Inferior parietal cortex (tissue), 1 donor: ENCODE measurements around the gene LRRC46.
A peak's percentile ranks its signal among the peaks of the same experiment; 100 is the strongest.

Experiments used
- DNase-seq: peaks from one replicate; pipeline ENCODE4 v3.0.0-alpha.2; 2016; ENCODE audit errors: extremely low spot score

Gene LRRC46, protein sequence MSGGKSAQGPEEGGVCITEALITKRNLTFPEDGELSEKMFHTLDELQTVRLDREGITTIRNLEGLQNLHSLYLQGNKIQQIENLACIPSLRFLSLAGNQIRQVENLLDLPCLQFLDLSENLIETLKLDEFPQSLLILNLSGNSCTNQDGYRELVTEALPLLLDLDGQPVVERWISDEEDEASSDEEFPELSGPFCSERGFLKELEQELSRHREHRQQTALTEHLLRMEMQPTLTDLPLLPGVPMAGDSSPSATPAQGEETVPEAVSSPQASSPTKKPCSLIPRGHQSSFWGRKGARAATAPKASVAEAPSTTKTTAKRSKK

DNA sequence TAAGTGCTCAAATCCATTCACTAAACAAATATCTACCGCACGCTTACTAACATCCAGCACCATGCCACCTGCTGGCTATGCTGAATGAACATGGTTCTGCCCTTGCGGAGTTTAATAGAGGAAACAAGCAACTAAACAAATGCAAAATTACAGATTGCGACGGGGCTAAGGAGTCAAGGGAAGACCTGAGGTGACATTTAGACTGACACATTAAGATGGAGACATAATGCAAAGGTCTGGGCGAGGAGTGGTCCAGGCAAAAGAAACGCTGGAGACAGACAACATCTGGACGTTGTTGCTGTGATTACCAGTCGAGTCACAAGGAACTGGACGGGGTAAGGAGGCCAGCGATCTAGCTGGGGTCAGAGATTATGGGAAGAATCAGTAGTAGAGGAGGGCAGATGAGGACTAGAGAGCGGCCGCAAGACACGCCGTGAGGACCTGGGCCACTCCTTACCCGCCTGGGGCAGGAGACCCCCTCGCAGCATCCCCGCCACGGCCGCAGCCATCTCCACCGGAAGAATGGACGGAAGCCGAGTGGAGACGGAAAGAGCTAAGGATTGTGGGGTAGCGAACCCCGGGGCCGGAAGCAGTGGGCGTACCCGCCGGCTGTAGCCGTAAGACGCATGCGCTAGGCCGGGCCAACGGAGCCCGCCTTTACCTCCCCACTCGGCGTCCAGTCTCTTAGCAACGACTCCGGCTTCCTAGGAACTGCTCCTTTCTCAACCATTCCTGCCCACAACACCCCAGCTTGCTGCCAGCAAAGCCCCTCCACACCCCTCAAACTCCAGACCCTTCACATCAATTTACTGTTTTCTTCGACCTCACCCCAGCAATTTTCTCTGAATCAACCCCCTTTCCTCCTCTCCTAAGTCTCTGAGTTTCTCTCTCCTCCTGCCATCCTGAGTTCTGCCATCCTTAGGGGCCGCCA is at the start of gene LRRC46, which contains the start of gene MRPL10:
Gene LRRC46 (plus strand): TSS at position 668 of the 931 bp plus-strand sequence. CDS start 320 bp downstream, outside the sequence.
Gene MRPL10 (minus strand): TSS at position 539 of the 931 bp plus-strand sequence. CDS start 30 bp downstream, at position 509.
- peak; percentile 95 for DNase-seq

DNA sequence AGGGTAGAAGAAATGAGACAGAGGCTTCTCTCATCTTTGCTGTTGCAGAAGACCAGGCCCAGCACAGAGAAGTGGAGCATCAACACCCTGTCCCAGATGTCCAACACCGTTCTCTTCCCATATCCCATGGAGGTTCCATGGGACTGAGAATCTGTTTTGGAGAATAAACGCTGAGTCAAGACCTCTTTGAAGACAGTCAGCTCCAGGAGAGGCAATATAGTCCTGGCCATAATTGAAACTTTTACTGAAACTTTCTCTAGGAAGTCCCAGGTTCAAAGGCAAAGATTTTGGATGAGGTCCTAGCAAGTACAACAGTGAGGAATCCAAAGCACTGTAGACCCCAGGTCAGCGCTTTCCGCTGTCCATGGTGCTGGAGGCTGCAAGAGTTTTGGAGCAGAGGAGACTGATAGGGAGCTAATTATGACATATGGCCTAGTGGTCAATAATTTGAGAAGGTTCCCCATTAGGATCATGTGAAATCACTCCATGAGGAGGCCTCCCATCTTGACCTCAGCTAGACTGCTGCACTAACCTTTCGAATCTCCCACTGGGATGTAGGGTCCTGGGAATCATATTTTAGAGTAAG is 45.8 kb upstream of the LRRC46 start:
- DNase-seq, result no peak

DNA sequence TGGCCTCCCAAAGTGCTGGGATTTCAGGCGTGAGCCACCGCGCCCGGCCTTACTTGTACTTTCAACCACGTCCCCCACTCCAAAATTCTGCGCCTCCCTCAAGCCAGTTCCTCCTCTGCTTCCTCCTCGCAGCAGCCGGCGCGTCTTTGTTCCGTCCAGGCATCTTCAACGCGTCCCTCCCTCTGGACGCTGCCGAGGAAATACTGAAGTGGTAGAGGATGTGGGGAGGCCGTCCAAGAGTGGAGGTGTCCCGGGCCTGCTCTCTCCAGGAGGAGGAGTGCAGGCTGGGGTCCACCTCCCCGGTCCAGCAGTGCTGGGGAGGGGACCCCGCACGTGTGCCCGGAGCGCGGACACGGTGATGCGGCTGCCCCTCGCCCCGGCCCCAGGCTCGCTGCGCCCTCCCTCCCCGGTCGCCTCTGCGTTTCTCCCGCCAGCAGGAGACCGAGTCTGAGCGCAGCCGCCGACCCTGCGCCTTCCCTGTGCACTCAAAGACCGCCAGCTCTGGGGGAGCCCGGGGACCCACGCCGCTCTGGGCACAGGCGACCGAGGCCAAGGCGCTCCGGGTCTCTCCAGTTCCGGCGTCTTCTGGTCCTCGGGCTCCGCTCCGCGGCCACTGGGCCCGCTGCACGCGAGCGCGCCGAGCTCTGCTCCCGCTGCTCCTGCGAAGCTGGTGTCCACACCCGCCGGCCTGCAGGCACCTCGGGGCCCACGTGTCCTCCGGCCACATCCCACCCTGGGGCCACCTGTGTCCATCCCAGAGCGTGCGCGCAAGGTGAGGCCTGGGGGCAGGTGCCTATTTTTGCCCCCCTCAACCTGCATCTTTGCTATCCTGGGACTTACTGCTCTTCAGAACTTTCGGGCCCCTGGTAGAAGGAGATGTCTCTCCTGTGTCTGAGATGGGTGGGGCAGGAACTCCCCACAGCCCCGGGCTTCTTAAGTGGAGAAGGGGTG is 41.6 kb upstream of the LRRC46 start:
- DNase-seq, result peak; percentile 23

DNA sequence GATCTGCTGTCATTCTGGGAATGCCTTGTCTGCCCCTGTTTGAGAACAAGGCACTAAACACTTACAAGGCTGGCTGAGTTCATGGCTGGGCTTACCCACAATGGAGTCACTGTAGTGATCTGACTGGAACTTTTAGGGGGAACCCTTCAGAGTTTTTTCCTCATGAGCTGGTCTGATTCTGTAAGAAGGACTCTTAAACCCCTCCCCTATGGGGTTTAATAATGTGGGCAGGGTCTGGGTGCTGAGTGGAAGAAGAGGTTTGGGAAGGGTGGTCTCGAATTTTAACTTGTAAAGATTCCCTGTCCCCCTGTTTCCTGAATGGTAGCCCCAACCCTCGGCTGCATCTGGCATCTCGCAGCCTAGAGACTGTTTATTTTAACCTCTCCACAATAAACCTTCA is 40.4 kb upstream of the LRRC46 start:
- DNase-seq, result no peak

DNA sequence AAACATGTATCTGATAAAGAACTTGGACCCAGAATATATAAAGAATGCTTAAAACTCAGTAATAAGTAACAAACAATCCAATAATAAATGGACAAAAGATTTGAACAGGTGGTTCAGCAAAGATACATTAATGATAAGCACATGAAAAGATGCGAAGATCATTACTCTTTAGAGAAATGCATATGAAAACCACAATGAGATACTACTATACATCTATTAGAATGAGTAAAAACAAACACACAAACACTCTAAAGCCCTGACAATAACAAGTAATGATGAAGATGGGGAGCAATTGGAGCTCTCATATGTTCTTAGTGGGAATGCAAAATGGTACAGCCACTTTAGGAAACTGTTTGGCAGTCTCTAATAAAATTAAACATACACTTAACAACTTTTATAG is 39.0 kb upstream of the LRRC46 start:
- DNase-seq, result no peak

DNA sequence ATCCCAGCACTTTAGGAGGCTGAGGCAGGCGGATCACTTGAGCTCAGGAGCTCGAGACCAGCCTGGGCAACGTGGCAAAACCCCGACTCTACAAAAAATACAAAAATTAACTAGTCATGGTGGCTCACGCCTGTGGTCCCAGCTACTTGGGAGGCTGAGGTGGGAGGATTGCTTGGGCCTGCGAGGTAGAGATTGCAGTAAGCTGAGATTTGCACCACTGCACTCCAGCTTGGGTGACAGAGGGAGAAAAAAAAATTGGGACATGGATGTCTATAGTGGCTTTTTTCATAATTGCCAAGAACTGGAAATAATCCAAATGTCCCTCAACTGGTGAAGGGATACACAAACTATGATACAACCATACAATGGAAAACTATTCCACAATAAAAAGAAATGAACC is 38.5 kb upstream of the LRRC46 start:
- no peak for DNase-seq

DNA sequence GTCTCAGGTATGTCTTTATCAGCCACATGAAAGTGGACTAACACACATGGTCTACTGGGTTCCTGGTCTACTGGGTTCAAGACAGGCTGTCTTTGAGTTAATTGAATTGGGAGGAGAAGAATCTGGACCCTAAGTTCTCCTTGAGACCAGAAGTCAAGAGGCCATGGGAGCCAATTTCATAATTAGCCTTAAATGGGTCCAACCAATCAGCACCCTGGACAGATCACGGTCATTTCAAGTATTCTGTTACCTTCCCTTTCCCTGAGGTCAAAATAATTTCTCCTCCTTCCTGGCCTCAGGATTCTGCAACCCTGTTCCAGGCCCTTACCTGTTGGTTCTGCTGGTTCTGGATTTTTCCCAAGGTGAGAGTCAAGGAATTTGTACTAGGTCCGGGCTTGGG is 33.7 kb upstream of the LRRC46 start:
- DNase-seq, result no peak

DNA sequence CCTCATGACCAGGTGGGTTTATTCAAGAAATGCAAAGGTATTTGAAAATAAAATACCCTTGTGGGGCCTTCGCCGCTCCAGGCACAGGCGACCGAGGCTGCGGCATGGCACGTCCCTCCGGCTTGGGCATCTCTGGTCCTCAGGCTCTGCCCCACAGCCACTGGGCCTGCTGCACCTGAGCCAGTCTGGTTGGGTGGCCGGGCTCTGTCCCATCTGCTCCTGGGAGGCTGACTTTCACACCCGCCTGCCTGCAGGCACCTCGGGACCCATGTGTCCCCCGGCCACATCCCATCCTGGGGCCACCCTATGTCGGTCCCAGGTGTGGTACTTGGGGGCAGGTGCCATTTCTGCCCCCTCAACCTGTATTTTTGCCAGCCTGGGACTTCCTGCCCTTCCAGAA is 30.8 kb upstream of the LRRC46 start:
- no peak for DNase-seq

DNA sequence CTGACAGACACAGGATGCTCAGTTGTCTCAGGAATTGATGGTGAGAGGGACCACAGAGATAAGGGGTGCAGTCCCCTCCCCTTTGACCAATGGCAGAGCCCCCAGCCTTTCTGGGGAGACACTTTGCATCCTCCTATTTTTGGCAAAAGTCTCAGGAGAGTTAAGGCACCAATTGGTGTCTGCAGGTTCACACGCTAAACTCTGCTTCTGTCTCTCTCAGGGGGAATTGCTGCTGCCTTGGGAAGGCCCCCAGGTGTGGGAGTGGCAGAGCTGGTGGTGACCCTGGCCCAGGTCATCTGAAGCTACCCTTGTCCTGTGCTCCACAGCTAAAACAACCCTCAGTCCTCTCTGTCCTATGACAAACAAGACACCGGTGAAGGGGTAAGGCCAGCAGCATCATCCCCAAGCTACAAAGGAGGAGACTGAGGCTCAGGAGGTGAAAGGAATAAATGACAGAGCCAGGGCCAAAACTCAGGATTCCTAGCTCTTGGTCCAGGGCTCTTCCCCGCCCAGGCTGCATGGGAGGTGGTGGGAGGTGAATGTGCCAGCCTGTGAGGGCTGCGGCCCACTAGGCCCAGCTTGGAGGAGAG is 30.2 kb upstream of the LRRC46 start:
- no peak for DNase-seq

DNA sequence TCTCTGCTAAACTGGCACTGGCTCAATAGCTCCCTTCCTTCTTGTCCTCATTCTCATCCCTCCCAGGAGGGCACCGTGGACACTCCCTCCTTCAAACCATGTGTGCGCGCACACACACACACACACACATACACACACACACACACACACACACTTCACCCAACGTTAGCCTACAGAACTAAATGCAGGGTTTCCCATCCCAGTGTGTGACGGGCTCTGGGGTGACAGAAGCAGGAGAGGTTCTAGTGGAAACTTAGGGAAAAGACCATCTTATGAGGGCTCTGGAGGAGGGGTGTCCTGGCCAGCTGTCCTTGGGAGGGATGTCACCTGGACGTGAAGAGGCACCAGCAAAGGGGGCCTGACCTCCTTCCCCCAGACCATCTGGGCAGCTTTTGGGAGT is 29.6 kb upstream of the LRRC46 start:
- DNase-seq, result no peak

DNA sequence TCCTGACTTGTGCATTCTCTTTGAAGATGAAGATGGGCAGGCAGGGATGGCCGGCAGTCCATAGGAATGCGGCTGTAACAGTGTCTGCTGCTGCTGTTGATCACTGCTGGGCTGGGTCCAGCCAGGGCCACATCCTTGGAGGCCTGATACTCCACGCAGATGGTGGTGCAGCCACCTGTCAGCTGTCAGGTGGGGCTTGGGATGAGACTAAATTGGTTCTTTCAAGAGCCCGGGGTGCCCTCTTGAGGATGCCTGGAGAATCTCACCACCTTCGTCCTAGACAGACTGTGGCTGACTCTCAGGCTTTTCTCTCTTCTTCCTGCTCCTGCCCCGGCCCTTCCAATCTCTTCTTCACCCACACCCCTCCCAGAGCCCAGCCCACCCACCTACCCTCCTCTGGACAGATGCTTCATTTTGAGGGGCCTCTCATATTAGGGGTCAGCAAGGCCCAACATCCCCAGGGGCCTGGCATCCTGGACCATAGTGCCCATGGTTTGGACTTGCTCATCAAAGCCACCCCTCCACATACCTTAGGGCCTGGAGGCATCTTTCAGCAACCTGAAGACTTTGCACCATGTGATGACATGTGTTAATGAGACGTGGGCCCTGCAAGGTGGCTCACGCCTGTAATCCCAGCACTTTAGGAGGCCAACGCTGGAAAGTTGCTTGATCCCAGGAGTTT is 29.0 kb upstream of the LRRC46 start:
- peak; percentile 33 for DNase-seq

DNA sequence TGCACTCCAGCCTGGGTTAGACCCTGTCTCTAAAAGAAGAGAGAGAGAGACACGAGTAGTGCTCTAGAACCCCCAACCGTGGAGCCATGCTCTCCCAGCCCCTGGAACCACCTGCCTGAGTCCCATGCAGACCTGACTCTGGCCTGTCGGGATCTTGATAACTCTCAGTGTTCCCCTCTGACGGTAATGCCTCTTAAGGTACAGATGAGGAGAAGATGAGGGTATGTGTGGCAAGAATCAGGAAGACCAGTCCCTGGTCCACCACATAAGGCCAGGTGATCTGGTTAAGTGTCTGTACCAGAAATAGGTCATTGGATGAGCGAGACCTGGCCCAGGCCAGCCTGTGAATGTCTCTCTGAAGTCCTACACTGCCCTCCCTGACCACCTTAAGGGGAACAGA is 28.3 kb upstream of the LRRC46 start:
- DNase-seq, result no peak

DNA sequence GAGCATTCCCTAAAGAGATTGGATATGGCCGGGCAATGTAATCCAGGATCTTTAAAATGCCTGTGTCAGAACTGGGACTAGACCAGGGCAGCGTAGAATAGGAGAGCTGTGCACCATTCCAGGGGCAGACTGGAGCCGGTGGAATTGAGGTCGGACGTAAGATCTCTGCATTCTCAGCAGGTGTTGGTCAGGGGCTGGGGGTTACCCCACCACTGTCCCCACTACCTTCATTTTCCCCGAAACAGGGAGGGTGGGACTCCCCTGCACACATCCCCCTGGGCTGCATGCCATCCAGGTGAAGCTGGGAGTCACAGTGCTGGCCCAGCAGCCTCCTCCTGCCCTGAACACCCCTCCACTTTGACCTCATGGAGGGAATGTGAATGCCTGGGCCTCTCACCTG is 27.7 kb upstream of the LRRC46 start:
- DNase-seq, result no peak

DNA sequence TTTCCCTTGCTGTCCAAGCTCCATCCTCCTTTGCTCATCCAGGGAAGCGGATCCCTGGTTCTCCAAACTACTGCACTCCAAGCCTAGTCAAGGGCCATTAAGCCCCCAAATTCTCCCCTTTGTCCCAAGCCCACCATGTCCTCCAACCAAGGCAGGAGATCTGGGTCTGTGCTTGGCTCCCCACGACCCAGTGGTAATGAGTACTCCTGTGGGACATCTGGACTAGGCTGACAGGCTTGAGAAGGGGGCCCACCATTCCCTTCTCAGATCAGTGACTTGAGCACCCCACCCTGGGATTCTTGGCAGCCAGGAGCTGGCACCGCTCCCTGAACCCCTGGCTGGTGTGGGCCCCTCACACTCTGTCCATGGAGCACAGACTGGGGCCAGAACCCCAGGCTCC is 27.0 kb upstream of the LRRC46 start:
- DNase-seq, result no peak

DNA sequence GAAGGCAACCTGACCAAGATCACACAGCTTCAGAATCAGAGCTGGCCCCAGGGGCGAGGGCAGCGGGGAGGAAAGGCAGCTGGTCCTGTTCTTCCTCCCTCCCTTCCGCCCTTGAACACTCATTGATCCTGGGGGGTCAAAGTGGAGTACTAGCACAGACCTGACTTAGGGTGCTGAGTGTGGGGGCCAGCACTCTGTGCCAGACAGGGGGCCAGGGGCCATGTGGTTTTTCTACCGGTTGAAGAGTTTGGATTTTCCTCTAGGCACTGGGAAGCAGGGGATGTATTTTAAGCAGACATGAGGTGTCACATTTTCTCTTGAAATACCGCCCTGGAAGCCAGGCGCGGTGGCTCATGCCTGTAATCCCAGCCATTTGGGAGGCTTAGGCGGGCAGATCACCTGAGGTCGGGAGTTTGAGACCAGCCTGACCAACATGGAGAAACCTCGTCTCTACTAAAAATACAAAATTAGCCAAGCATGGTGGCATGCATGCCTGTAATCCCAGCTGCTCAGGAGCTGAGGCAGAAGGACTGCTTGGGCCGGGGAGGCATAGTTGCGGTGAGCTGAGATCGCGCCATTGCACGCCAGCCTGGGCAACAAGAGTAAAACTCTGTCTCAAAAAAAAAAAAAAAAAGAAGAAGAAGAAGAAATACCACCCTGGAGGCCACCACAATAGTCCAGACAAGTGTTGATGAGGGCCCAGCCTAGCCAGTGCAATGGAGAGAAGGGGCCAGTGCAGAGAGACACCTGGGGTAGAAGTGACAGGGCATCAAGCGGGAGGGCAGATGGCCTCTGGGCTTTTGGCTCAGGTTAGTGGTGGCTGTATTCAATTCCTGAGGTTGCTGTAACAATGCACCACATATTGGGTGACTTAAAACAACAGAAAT is 25.2 kb upstream of the LRRC46 start:
- DNase-seq, result no peak

DNA sequence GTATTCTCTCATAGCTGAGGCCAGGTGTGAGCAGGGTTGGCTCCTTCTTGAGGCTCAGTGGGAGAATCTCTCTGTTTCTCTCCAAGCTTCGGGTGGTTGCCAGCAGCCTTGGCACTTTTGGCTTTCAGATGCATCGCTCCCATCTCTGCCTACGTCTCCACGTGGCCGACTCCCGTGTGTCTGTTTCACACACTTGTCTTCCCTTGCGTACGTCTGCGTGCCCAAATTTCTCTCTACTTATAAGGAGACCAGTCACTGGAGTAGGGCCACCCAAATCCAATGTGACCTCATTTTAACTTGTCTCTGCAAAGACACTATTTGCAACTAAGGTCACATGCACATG is 24.6 kb upstream of the LRRC46 start:
- peak; percentile 23 for DNase-seq

DNA sequence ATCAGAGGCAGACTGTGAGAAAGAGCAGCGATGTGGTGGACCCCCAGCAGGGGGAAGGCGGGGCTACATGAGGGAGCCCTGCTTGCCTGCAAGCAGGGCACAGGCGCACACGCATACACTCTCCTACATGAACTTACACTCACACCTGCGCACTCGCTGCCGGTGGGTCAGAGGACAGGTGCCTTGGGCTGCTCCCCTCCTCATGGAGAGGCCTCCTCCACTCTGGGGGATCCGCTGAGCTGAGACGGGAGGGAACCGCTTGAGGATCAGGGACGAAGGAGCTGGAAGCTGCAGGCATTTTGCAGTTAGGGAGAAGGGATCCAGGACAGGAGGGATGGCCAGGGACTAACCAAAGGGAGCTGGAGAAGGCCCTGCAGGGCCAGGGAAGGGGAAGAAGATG is 24.0 kb upstream of the LRRC46 start:
- no peak for DNase-seq

DNA sequence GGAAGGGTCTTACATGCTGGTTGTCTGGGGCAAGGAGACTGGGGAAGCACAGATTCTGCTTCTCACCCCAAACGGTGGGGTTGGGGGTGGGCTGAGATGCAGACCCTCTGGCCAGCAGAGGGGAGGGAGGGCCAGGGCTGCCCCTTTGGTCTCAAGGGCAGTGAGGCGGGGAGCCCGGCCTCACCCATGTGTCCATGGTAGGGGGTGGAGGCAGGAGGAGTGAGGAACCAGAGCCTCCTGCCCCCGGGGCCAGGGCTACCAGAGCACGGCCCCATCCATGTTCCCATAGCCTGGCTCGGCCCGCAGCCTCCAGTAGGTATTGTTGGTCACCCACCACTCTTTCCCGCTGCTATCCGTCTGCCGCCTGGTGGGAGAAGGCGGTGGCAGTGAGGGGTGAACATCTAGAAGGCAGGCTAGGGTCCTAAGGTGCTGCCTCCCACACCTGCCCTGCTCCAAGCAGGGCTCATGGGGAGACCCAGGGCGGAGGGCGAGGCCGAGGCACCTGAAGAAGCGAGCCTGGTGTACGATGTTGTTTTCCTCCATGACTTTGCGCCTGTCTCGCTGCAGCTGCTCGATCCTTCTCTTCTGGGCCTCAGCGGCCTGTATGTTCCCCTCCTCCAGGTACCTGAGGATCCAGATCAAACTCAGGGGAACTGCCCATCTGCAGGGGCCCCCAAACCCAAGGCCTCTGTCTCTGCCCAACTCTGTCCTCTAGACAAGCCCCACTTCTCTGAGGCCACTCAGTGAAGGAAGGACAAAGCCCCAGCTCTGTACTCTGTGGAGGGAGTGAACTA is 23.2 kb upstream of the LRRC46 start:
- no peak for DNase-seq
